ENCODE data around the gene NEURL1B.

NEURL1B gene

DNA sequence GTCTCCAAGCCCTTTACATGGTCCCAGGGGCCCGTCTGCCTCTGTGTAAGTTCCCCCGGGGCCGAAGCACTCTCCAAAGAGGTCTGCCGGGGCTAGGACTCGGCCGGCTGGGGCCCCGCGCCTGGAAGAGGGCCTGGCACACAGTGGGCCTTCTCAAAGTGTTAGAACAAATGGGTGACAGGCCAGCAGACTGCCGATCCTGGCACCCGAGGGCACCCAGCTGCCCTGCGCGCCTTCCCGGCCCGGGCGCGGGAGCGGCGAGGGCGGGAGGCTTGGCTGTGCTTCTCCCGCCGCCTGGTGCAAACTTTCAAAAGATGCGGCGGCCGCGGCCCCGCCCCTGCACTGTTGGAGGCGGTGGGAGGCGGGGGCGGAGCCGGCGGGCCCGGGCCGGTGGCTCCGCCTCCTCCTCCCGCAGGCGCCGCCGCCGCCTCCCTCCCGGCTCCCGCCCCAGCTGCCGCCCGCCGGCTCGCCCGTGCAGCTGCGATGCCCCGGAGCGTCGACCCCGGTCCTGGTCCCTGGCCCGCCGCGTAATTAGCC lies at the start of gene NEURL1B:
TSS of gene NEURL1B (plus strand) at position 442 of the 537 bp plus-strand sequence. CDS start 144 bp downstream, outside the sequence.
- POLR2A ChIA-PET, result no interaction called here

DNA sequence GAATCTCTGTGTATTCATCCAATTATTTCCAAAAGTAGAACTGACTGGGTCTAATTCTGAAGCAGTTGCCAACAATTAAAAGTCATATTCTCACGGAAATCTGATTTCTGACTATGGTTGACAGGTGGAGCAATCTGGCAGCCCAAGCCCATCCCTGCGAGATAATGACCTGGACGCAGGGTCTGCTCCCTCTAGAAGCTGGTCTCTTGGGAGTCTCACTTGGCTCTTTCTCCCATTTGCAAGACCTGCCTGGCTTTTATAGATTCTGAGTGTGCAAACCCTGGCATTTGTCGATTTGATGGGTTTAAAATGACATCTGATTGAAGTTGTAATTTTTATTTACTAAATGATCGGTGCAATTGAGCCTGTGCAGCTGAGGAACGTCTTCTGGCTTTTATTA lies 49.4 kb upstream of the NEURL1B start:
- DNase-seq (ENCODE audit: extremely low spot score), result no peak
- CTCF ChIA-PET, result interaction anchor here (1.3 kb wide), 1 partner anchor 24 kb away, joined by 3 read pairs; no protein-coding TSS in a partner anchor
- POLR2A ChIA-PET, result no interaction called here
- TF ChIP-seq CTCF (IDR thresholded peaks at IDR 0.05; ENCODE audit: control extremely low read depth, extremely low read depth, low read depth, missing control alignments), result no peak

More for the DNA sequence above, at the start of gene NEURL1B:
- peak; percentile 65 for DNase-seq (ENCODE audit: extremely low spot score)
- no peak for TF ChIP-seq CTCF (IDR thresholded peaks at IDR 0.05; ENCODE audit: control extremely low read depth, extremely low read depth, low read depth, missing control alignments)
- CTCF ChIA-PET, result no interaction called here

DNA sequence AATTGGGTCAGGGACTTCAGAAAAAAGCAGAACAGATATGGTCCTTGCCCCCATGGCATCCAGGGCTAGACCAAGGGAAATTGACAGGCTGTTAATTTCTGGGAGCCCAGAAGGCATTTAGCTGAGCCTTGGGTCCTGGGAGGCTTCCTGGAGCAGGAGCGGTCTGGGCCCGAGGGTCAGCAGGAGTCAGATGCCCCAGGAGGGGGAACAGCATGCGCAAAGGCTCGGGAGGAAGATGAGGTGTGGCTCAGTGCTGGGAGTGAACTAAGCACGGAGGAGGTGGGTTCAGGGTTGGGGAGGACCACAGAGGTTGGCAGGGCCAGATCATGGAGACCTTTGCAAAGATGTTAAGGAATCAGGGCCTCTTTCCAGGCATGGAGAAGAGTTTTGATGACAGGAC lies 48.2 kb upstream of the NEURL1B start:
- ChIA-PET CTCF (interaction anchor here (0.6 to 1.3 kb wide), 2 partner anchors 13 to 22 kb away, joined by 3 read pairs; no protein-coding TSS in a partner anchor), POLR2A (no interaction called here)
- no peak for DNase-seq (ENCODE audit: extremely low spot score)
- TF ChIP-seq CTCF (IDR thresholded peaks at IDR 0.05; ENCODE audit: control extremely low read depth, extremely low read depth, low read depth, missing control alignments), result no peak

- DNase-seq (ENCODE audit: extremely low spot score), result no peak
- POLR2A ChIA-PET, result no interaction called here
- CTCF ChIA-PET, result interaction anchor here (1.3 kb wide), 1 partner anchor 22 kb away, joined by 3 read pairs; no protein-coding TSS in a partner anchor
- no peak for TF ChIP-seq CTCF (IDR thresholded peaks at IDR 0.05; ENCODE audit: control extremely low read depth, extremely low read depth, low read depth, missing control alignments)
Observed at GRCh38 chr5:172593306-172593705, 47.8 kb upstream of the NEURL1B start.

GRCh38 chr5:172593721-172594235 lies 47.3 kb upstream of the NEURL1B start:
- ChIA-PET POLR2A (no interaction called here), CTCF (no interaction called here)
- no peak for TF ChIP-seq CTCF (IDR thresholded peaks at IDR 0.05; ENCODE audit: control extremely low read depth, extremely low read depth, low read depth, missing control alignments)
- no peak for DNase-seq (ENCODE audit: extremely low spot score)

GRCh38 chr5:172594431-172594830 lies 46.6 kb upstream of the NEURL1B start:
- no peak for TF ChIP-seq CTCF (IDR thresholded peaks at IDR 0.05; ENCODE audit: control extremely low read depth, extremely low read depth, low read depth, missing control alignments)
- ChIA-PET POLR2A (no interaction called here), CTCF (no interaction called here)
- DNase-seq (ENCODE audit: extremely low spot score), result no peak
